HUES48 (cell line): ENCODE measurements around the gene EHF.

ENCODE experiments used
- H3K27ac ChIP-seq: one replicate; pipeline ENCODE4 v1.7.0; 2013; ENCODE audit warnings: low read depth, low read length, inconsistent platforms
- H3K27me3 ChIP-seq: 2 replicates; pipeline ENCODE4 v1.6.1; 2013; ENCODE audit warnings: mild to moderate bottlenecking, low read length; ENCODE audit not compliant: control insufficient read depth, insufficient read depth
- H3K36me3 ChIP-seq: 2 replicates; pipeline ENCODE4 v1.6.1; 2013; ENCODE audit warnings: low read length; ENCODE audit not compliant: control insufficient read depth, insufficient read depth
- H3K4me1 ChIP-seq: 2 replicates; pipeline ENCODE4 v1.6.1; 2013; ENCODE audit warnings: mild to moderate bottlenecking, low read length; ENCODE audit not compliant: control insufficient read depth, insufficient read depth
- H3K4me3 ChIP-seq: 2 replicates; pipeline ENCODE4 v1.5.1; 2013; ENCODE audit warnings: mild to moderate bottlenecking, low read depth, low read length
- H3K9ac ChIP-seq: 2 replicates; pipeline ENCODE4 v1.6.1; 2013; ENCODE audit warnings: mild to moderate bottlenecking, low read depth, low read length, moderate library complexity
- H3K9me3 ChIP-seq: 2 replicates; pipeline ENCODE4 v1.6.1; 2013; ENCODE audit warnings: low read length; ENCODE audit not compliant: control insufficient read depth, insufficient read depth

Gene EHF

DNA sequence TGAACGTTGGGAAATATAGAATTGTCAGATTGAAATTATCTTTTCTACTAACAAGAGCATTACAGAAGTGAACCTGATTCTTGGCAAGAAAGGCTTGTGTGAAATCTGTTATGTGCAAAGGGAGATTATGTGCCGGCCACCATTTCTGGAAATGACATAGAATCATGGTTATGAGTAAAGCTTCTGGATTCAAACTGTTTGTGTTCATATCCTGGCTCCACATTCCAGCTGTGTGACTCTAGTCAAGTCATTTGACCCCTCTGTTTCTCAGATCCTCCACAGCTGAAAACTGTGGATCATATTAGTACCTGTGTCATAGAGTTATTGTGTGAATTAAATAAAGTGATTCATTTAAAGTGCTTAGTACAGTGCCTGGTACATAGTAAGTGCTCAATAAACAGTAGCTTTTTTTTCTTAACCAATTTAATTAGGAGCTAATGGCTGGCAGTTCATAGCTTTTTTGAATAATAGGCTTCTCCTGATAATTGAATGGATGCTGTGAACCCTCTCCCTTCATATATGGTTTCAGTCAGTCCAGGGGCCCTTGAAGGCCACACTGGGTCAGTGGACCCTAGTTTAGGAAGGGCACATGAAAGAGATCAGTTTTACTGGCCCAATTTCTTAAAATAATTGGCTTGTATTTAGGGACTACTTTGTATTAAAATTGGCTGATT is 34.6 kb downstream of the EHF start:
- Histone ChIP-seq H3K27ac (no peak overlapping the region), H3K4me3 (no peak overlapping the region), H3K9me3 (no peaks in the 10 kb centered on the region), H3K9ac (no peak overlapping the region), H3K4me1 (peaks cover 39% of the 10 kb centered on the region), H3K27me3 (no peaks in the 10 kb centered on the region), H3K36me3 (no peaks in the 10 kb centered on the region)

GRCh38 chr11:34656062-34656720 is 35.3 kb downstream of the EHF start:
- no peaks in the 10 kb centered on the region for H3K36me3 ChIP-seq
- no peaks in the 10 kb centered on the region for H3K9me3 ChIP-seq
- H3K27me3 ChIP-seq = no peaks in the 10 kb centered on the region
- H3K4me3 ChIP-seq = no peak overlapping the region
- no peak overlapping the region for H3K27ac ChIP-seq
- no peak overlapping the region for H3K9ac ChIP-seq
- H3K4me1 ChIP-seq = peaks cover 37% of the 10 kb centered on the region

DNA sequence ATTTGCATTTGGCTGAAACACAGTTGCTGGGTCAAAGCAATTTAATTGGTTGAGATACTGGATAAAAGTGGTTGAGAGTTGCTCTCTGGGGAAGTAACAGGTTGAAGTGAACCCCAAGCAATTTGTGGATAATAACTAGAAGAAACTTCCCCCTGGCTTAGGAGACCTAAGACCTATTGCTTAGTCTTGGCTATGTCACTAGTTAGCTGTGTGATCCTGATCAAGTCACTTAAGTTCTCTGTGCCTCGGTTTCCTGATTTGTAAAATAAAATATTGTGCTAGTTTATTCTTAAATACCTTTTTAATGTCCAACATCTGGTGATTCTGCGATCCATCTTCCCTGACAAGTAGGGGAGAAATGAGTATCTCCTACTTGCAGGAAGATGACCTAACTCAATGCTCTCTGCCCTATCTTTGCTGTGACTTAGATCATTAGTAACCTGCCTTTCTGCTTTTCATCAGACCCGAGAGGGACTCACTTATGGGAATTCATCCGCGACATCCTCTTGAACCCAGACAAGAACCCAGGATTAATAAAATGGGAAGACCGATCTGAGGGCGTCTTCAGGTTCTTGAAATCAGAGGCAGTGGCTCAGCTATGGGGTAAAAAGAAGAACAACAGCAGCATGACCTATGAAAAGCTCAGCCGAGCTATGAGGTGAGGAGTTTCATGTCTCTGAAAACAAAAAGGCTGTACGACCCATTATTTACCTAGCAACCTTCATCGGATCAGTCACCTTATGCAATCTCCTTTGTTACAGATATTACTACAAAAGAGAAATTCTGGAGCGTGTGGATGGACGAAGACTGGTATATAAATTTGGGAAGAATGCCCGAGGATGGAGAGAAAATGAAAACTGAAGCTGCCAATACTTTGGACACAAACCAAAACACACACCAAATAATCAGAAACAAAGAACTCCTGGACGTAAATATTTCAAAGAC is 37.5 kb downstream of the EHF start:
- Histone ChIP-seq H3K4me1 (peaks cover 26% of the 10 kb centered on the region), H3K27me3 (no peaks in the 10 kb centered on the region), H3K9me3 (no peaks in the 10 kb centered on the region), H3K4me3 (no peak overlapping the region), H3K27ac (no peak overlapping the region), H3K36me3 (no peaks in the 10 kb centered on the region), H3K9ac (no peak overlapping the region)

DNA sequence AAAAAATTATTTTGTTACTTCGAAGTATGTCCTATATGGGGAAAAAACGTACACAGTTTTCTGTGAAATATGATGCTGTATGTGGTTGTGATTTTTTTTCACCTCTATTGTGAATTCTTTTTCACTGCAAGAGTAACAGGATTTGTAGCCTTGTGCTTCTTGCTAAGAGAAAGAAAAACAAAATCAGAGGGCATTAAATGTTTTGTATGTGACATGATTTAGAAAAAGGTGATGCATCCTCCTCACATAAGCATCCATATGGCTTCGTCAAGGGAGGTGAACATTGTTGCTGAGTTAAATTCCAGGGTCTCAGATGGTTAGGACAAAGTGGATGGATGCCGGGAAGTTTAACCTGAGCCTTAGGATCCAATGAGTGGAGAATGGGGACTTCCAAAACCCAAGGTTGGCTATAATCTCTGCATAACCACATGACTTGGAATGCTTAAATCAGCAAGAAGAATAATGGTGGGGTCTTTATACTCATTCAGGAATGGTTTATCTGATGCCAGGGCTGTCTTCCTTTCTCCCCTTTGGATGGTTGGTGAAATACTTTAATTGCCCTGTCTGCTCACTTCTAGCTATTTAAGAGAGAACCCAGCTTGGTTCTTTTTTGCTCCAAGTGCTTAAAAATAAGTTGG is 38.3 kb downstream of the EHF start:
- H3K27ac ChIP-seq = no peak overlapping the region
- no peak overlapping the region for H3K9ac ChIP-seq
- H3K4me3 ChIP-seq = no peak overlapping the region

GRCh38 chr11:34665077-34665835 is 44.4 kb downstream of the EHF start:
- no peaks in the 10 kb centered on the region; the same call in 1 of the 2 replicates for H3K4me1 ChIP-seq
- H3K36me3 ChIP-seq = no peaks in the 10 kb centered on the region
- H3K27ac ChIP-seq = no peak overlapping the region
- H3K4me3 ChIP-seq = no peak overlapping the region
- H3K9me3 ChIP-seq = no peaks in the 10 kb centered on the region
- no peaks in the 10 kb centered on the region for H3K27me3 ChIP-seq
- H3K9ac ChIP-seq = no peak overlapping the region

More for the DNA sequence above, 38.3 kb downstream of the EHF start:
- Histone ChIP-seq H3K4me1 (peaks cover 19% of the 10 kb centered on the region), H3K36me3 (no peaks in the 10 kb centered on the region), H3K27me3 (no peaks in the 10 kb centered on the region), H3K9me3 (no peaks in the 10 kb centered on the region)

DNA sequence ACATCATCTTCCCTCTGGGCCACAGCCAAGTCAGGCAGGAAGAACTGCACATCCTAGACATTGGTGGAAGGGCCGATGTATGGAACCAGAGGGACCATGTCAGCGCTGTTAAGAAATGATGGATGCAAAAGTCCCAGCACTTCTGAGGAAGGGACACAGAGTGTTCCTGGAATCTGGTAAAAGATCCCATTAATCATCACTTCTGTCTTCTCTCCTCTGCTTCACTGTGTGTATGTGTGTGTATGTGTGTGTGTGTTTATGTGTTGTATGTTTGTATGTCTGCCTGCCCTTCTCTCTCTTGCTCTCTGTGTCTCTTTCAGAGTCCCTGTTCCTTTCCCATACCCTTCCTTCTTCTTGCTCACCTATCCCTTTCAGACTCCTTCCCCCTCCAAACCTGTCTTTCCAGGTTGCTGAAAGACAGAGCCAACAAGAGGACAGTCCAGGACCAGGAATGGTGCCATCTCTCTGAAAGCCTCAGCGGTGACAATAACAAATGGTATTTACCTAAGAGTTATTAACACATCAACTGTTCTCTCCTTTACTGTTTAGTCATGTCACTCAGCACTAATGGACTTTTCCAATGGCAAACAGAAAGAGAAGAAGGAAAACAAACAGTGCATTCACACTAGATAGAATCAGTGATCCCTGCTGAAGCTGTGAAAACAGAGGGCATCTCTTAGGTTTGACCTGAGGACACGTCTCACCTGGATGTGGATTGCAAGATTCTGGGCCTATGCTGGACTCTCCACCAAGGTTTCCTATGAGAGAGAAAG is 47.1 kb downstream of the EHF start:
- Histone ChIP-seq H3K27me3 (no peaks in the 10 kb centered on the region), H3K4me3 (no peak overlapping the region), H3K36me3 (no peaks in the 10 kb centered on the region), H3K4me1 (no peaks in the 10 kb centered on the region), H3K9ac (no peak overlapping the region), H3K27ac (no peak overlapping the region), H3K9me3 (no peaks in the 10 kb centered on the region)

DNA sequence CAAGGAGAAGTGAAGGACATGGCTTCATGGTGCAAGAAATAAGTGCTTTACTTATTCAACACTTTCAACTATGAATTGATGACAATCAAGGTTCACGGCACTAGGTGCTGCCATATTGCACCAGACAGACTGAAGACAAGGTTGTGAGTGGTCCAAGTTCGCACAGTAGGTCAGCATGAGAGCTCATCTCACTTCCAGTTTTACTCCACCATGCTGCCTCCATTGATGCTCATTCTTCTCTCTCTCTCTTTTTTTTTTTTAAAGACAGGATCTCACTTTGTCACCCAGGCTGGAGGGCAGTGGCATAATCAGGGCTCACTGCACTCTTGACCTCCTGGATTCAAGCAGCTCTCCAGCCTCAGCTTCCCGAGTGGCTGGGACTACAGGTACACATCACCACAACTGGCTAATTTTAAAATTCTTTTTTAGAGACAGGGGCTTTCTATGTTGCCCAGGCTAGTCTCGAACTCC is 47.7 kb downstream of the EHF start:
- H3K36me3 ChIP-seq = no peaks in the 10 kb centered on the region
- no peaks in the 10 kb centered on the region for H3K4me1 ChIP-seq
- H3K27me3 ChIP-seq = no peaks in the 10 kb centered on the region
- no peak overlapping the region for H3K9ac ChIP-seq
- H3K27ac ChIP-seq = no peak overlapping the region
- H3K9me3 ChIP-seq = no peaks in the 10 kb centered on the region
- no peak overlapping the region for H3K4me3 ChIP-seq

DNA sequence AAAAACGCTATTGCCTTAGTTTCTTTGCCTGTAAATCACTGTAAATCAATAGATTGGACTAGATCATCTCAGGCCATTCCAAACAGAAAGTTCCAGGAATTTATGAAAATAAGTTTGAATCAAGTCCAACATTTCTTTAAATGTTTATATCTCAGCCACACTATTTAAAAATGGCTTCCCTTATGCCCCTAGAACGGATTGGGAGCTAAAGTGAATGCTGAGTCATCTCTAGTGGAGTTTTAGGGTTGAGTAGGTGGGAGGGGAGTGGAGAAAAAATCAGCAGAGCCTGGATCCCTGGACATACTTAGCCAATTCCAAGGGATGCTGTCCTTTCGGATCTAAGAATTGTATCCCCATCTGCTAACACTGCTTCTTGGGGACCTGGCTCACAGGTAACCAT is 48.6 kb downstream of the EHF start:
- Histone ChIP-seq H3K27me3 (no peaks in the 10 kb centered on the region), H3K4me1 (no peaks in the 10 kb centered on the region), H3K36me3 (no peaks in the 10 kb centered on the region), H3K9me3 (no peaks in the 10 kb centered on the region), H3K27ac (no peak overlapping the region), H3K4me3 (no peak overlapping the region), H3K9ac (no peak overlapping the region)

GRCh38 chr11:34671117-34671516 is 50.2 kb downstream of the EHF start:
- H3K9me3 ChIP-seq = no peaks in the 10 kb centered on the region
- no peaks in the 10 kb centered on the region for H3K36me3 ChIP-seq
- no peak overlapping the region for H3K27ac ChIP-seq
- no peaks in the 10 kb centered on the region for H3K27me3 ChIP-seq
- no peak overlapping the region for H3K4me3 ChIP-seq
- no peaks in the 10 kb centered on the region for H3K4me1 ChIP-seq
- H3K9ac ChIP-seq = no peak overlapping the region
